SK-N-SH (cell line): Measurements from ENCODE around the gene NR2F1. TPM values are rescaled to one million over a fixed set of nuclear protein-coding genes. Genes with fewer than 3 reads are reported as not detected.

ENCODE experiments used
- CTCF ChIA-PET: fragments of 300-600, 350-600 bp; formaldehyde crosslinking; extraction: SDS; loops from one replicate; lab custom pipeline; 2021; lab: Yijun Ruan, JAX
- POLR2A ChIA-PET: fragments of 350-600 bp; sonication (Branson Sonifier 250); formaldehyde crosslinking; extraction: SDS; loops from one replicate; lab custom pipeline; 2020; ENCODE audit warnings: antibody characterized with exemption, inconsistent platforms; lab: Yijun Ruan, JAX
- DNase-seq: peaks from one replicate; pipeline ENCODE4 v3.0.0; 2012
- H2AFZ ChIP-seq: fragments of 200-600 bp; sonication (generic); 2 replicates; pipeline ENCODE4 v1.8.1; 2016; ENCODE audit warnings: antibody characterized with exemption, mild to moderate bottlenecking, low read depth
- H3F3A ChIP-seq: fragments of 200-600 bp; sonication (generic); replicated peaks from 2 replicates; pipeline ENCODE3; 2016; ENCODE audit warnings: antibody characterized with exemption, mild to moderate bottlenecking; ENCODE audit not compliant: insufficient read depth
- H3K27ac ChIP-seq, 2 experiments: fragments of 200-500 bp in 1 of 2; fragments of 200-600 bp in 1 of 2; sonication (Bioruptor generic) in 1 of 2; sonication (generic), shearing (Covaris generic) in 1 of 2; 2 replicates each; pipeline versions ENCODE4 v1.5.1 to v1.6.1; 2014 to 2016; ENCODE audit warnings: low read depth in 2 of 2, inconsistent platforms in 1 of 2, low read length in 1 of 2, mild to moderate bottlenecking in 1 of 2, mixed read lengths in 1 of 2
- H3K27me3 ChIP-seq: fragments of 200-600 bp; sonication (generic), shearing (Covaris generic); 2 replicates; pipeline ENCODE4 v1.6.1; 2016; ENCODE audit warnings: mixed run types; ENCODE audit not compliant: insufficient read depth
- H3K36me3 ChIP-seq, 2 experiments: fragments of 200-500 bp in 1 of 2; fragments of 200-600 bp in 1 of 2; sonication (Bioruptor generic) in 1 of 2; sonication (generic) in 1 of 2; replicated peaks in 1 of 2; 2 replicates each; pipeline versions ENCODE3 to v1.5.1; 2014 to 2016; ENCODE audit warnings: low read length in 1 of 2, mild to moderate bottlenecking in 1 of 2; ENCODE audit not compliant: insufficient read depth in 2 of 2, control insufficient read depth in 1 of 2
- H3K4me1 ChIP-seq, 2 experiments: fragments of 200-500 bp in 1 of 2; fragments of 200-600 bp in 1 of 2; sonication (Bioruptor generic) in 1 of 2; sonication (generic), shearing (Covaris generic) in 1 of 2; 2 replicates each; pipeline versions ENCODE4 v1.5.1 to v1.6.1; 2014 to 2016; ENCODE audit warnings: low read depth in 1 of 2, low read length in 1 of 2, mixed run types in 1 of 2; ENCODE audit not compliant: insufficient read depth in 2 of 2, control insufficient read depth in 1 of 2
- H3K4me2 ChIP-seq: fragments of 200-600 bp; sonication (generic), shearing (Covaris generic); 2 replicates; pipeline ENCODE4 v1.6.1; 2017; ENCODE audit warnings: mixed run types
- H3K4me3 ChIP-seq, 2 experiments: fragments of 200-500 bp in 1 of 2; fragments of 200-600 bp in 1 of 2; sonication (Bioruptor generic) in 1 of 2; sonication (generic), shearing (Covaris generic) in 1 of 2; 2 replicates each; pipeline versions ENCODE4 v1.5.1 to v1.8.1; 2014 to 2016; ENCODE audit warnings: low read depth in 2 of 2, inconsistent platforms in 1 of 2, low read length in 1 of 2, mild to moderate bottlenecking in 1 of 2, mixed read lengths in 1 of 2, moderate library complexity in 1 of 2
- H3K79me2 ChIP-seq: fragments of 200-600 bp; sonication (generic); 2 replicates; pipeline ENCODE4 v1.8.1; 2017; ENCODE audit warnings: mild to moderate bottlenecking; ENCODE audit not compliant: insufficient read depth
- H3K9ac ChIP-seq: fragments of 200-600 bp; sonication (generic); 2 replicates; pipeline ENCODE4 v1.6.1; 2017; ENCODE audit warnings: mixed run types
- H3K9me2 ChIP-seq: fragments of 200-600 bp; sonication (generic); 2 replicates; pipeline ENCODE4 v1.6.1; 2017; ENCODE audit warnings: mixed run types
- H3K9me3 ChIP-seq: fragments of 200-600 bp; sonication (generic); 2 replicates; pipeline ENCODE4 v1.6.1; 2017; ENCODE audit warnings: mixed run types, mild to moderate bottlenecking, moderate library complexity
- H4K20me1 ChIP-seq: fragments of 200-600 bp; sonication (generic); 2 replicates; pipeline ENCODE4 v1.6.1; 2017; ENCODE audit warnings: mild to moderate bottlenecking, mixed run types; ENCODE audit not compliant: insufficient read depth
- CTCF ChIP-seq: fragments of 200-600 bp; sonication (generic); IDR thresholded peaks from 2 replicates; pipeline ENCODE4 v1.6.1; 2017; ENCODE audit warnings: antibody characterized with exemption, mild to moderate bottlenecking, moderate library complexity
- FOSL2 ChIP-seq: IDR thresholded peaks from 2 replicates; pipeline ENCODE4 v1.4.0; 2012; ENCODE audit warnings: low read depth, mild to moderate bottlenecking, moderate library complexity, borderline replicate concordance
- MEF2A ChIP-seq: IDR thresholded peaks from 2 replicates; pipeline ENCODE4 v1.4.0; 2012; ENCODE audit warnings: low read depth, borderline replicate concordance
- NRF1 ChIP-seq: IDR thresholded peaks from 2 replicates; pipeline ENCODE4 v1.6.1; 2012; ENCODE audit warnings: low read depth, mild to moderate bottlenecking, low read length
- RAD21 ChIP-seq: IDR thresholded peaks from 2 replicates; pipeline ENCODE4 v1.6.1; 2012; ENCODE audit warnings: mild to moderate bottlenecking, low read length
- RFX5 ChIP-seq: IDR thresholded peaks from 2 replicates; pipeline ENCODE4 v1.6.1; 2012; ENCODE audit warnings: mild to moderate bottlenecking, improper control_type of control experiment, low read length
- RXRA ChIP-seq: IDR thresholded peaks from 2 replicates; pipeline ENCODE4 v1.4.0; 2012; ENCODE audit warnings: low read depth, mild to moderate bottlenecking, borderline replicate concordance
- TEAD4 ChIP-seq: IDR thresholded peaks from 2 replicates; pipeline ENCODE4 v1.4.0; 2012; ENCODE audit warnings: mild to moderate bottlenecking, borderline replicate concordance; ENCODE audit not compliant: insufficient read depth
- ZBTB33 ChIP-seq: IDR thresholded peaks from 2 replicates; pipeline ENCODE4 v1.4.0; 2012; ENCODE audit warnings: low read depth, borderline replicate concordance
- WGBS: methylation state at CpG from one replicate; pipeline ENCODE4 v1.1.6; 2017; ENCODE audit warnings: low lambda C conversion rate; 5-methylcytosine and 5-hydroxymethylcytosine counted together
- polyA plus RNA-seq, 3 experiments: library from polyadenylated mRNA; depleted of rRNA; stranded (reverse); fragments of >200 nt; gene quantifications; 2 replicates each; pipeline ENCODE4 v1.2.3, GENCODE V29; 2012
- TF ChIP-seq, protein P1 (sequence below): IDR thresholded peaks from 2 replicates; pipeline ENCODE4 v1.4.0; 2012; ENCODE audit warnings: low read depth, borderline replicate concordance
- TF ChIP-seq, protein P2 (sequence below): IDR thresholded peaks from 2 replicates; pipeline ENCODE4; 2012
- TF ChIP-seq, protein P3 (sequence below): fragments of 150-350 bp; IDR thresholded peaks from 2 replicates; pipeline ENCODE4 v1.6.1; 2017; ENCODE audit warnings: antibody characterized with exemption, low read length, low read depth, borderline replicate concordance

NR2F1 gene
- polyA plus RNA-seq, 1 of the 3 experiments (the other 2 are of a cell fraction): 47.1 TPM

- H3K9me3 ChIP-seq: no peaks in the 10 kb centered on the region
- no peaks in the 10 kb centered on the region for H3K36me3 ChIP-seq
- POLR2A ChIA-PET: interaction anchor here (1.5 kb wide), 1 partner anchor 19 kb away, joined by 4 read pairs; no protein-coding TSS in a partner anchor
- CTCF ChIA-PET: interaction anchor here (1.1 to 5.1 kb wide), 5 partner anchors 9 to 1135 kb away, joined by 4 to 32 read pairs (median 5); no protein-coding TSS in a partner anchor
- no peaks in the 10 kb centered on the region for H4K20me1 ChIP-seq
- peak overlapping the region in 1 of 2 experiments; percentile 94; a peak in 2 of 4 replicates for H3K27ac ChIP-seq
- DNase-seq: no peak
- H3K4me3 ChIP-seq: no peak overlapping the region
- H3K9me2 ChIP-seq: no peaks in the 10 kb centered on the region
- no peak overlapping the region for H3K9ac ChIP-seq
- H3K79me2 ChIP-seq: no peaks in the 10 kb centered on the region
- H3K4me1 ChIP-seq: peaks cover 6 to 28% of the 10 kb centered on the region in 2 experiments; a peak in 2 of 4 replicates
- H3K27me3 ChIP-seq: no peaks in the 10 kb centered on the region
- WGBS: 88% methylated on average over 8 of the region's 8 CpGs
- peaks cover 23% of the 10 kb centered on the region for H3F3A ChIP-seq
- no peak overlapping the region for H2AFZ ChIP-seq
- TF ChIP-seq MEF2A (no peak), FOSL2 (no peak), RFX5 (no peak), TEAD4 (no peak), RAD21 (no peak), RXRA (no peak), ZBTB33 (no peak), NRF1 (no peak), CTCF (no peak)
- TF ChIP-seq, protein P1, sequence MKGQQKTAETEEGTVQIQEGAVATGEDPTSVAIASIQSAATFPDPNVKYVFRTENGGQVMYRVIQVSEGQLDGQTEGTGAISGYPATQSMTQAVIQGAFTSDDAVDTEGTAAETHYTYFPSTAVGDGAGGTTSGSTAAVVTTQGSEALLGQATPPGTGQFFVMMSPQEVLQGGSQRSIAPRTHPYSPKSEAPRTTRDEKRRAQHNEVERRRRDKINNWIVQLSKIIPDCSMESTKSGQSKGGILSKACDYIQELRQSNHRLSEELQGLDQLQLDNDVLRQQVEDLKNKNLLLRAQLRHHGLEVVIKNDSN: no peak
- TF ChIP-seq, protein P2, sequence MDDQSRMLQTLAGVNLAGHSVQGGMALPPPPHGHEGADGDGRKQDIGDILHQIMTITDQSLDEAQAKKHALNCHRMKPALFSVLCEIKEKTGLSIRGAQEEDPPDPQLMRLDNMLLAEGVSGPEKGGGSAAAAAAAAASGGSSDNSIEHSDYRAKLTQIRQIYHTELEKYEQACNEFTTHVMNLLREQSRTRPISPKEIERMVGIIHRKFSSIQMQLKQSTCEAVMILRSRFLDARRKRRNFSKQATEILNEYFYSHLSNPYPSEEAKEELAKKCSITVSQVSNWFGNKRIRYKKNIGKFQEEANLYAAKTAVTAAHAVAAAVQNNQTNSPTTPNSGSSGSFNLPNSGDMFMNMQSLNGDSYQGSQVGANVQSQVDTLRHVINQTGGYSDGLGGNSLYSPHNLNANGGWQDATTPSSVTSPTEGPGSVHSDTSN: no peak
- TF ChIP-seq, protein P3, sequence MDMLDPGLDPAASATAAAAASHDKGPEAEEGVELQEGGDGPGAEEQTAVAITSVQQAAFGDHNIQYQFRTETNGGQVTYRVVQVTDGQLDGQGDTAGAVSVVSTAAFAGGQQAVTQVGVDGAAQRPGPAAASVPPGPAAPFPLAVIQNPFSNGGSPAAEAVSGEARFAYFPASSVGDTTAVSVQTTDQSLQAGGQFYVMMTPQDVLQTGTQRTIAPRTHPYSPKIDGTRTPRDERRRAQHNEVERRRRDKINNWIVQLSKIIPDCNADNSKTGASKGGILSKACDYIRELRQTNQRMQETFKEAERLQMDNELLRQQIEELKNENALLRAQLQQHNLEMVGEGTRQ: no peak
- no peak overlapping the region for H3K4me2 ChIP-seq
These were observed 20.2 kb downstream of the NR2F1 start for GRCh38 chr5:93603078-93603792.
